HepG2 (cell line): Measurements from ENCODE around the gene TH. TPM values are rescaled to one million over a fixed set of nuclear protein-coding genes. Genes with fewer than 3 reads are reported as not detected.

Source experiments
- CERS6 ChIP-seq: sonication (generic); formaldehyde crosslinking; IDR thresholded peaks from 2 replicates; pipeline ENCODE4 v1.5.0; 2020; ENCODE audit warnings: missing genetic modification reagents
- ELK4 ChIP-seq: sonication (generic); formaldehyde crosslinking; IDR thresholded peaks from 2 replicates; pipeline ENCODE4 v1.9.0; 2021; ENCODE audit warnings: missing genetic modification reagents, borderline replicate concordance
- KLF12 ChIP-seq: sonication (generic); formaldehyde crosslinking; IDR thresholded peaks from 2 replicates; pipeline ENCODE4 v1.4.0; 2020; ENCODE audit warnings: missing genetic modification reagents, borderline replicate concordance
- SNRNP70 ChIP-seq: fragments of 200-400 bp; formaldehyde crosslinking; IDR thresholded peaks from 2 replicates; pipeline ENCODE4 v1.6.1; 2017; ENCODE audit warnings: mild to moderate bottlenecking, low read depth, low read length, moderate library complexity
- TBP ChIP-seq: sonication (generic); formaldehyde crosslinking; IDR thresholded peaks from 2 replicates; pipeline ENCODE4 v1.5.0; 2020; ENCODE audit warnings: missing genetic modification reagents
- UBTF ChIP-seq: sonication (generic); formaldehyde crosslinking; IDR thresholded peaks from 2 replicates; pipeline ENCODE4 v1.4.0; 2020; ENCODE audit warnings: mild to moderate bottlenecking, missing genetic modification reagents
- ZNF143 ChIP-seq: sonication (generic); formaldehyde crosslinking; IDR thresholded peaks from 2 replicates; pipeline ENCODE4 v1.4.0; 2020; ENCODE audit warnings: missing genetic modification reagents
- ZNF225 ChIP-seq: sonication (generic); formaldehyde crosslinking; IDR thresholded peaks from 2 replicates; pipeline ENCODE4 v1.4.0; 2020; ENCODE audit warnings: mild to moderate bottlenecking, missing genetic modification reagents
- ZNF644 ChIP-seq: IDR thresholded peaks from 2 replicates; pipeline ENCODE4 v1.6.1; 2016; ENCODE audit warnings: low read depth
- ZNF772 ChIP-seq: sonication (generic); formaldehyde crosslinking; IDR thresholded peaks from 2 replicates; pipeline ENCODE4 v1.5.0; 2020; ENCODE audit warnings: mild to moderate bottlenecking, missing genetic modification reagents
- ZNF781 ChIP-seq: sonication (generic); formaldehyde crosslinking; IDR thresholded peaks from 2 replicates; pipeline ENCODE4 v1.5.1; 2020; ENCODE audit warnings: borderline replicate concordance, mild to moderate bottlenecking, missing genetic modification reagents; ENCODE audit errors: not compliant biosample characterization
- ZNF850 ChIP-seq: sonication (generic); formaldehyde crosslinking; conservative IDR thresholded peaks from 2 replicates; pipeline ENCODE4 v1.9.0; 2021; ENCODE audit warnings: mild to moderate bottlenecking, missing genetic modification reagents
- polyA plus RNA-seq, 8 experiments: library from polyadenylated mRNA; depleted of rRNA in 3 of 8; stranded (reverse) in 7 of 8; unstranded in 1 of 8; fragments of >200 nt; fragmentation: Illumina TruSeq in 4 of 8; extraction: Trizol in 4 of 8; gene quantifications; 2 replicates each; pipeline versions ENCODE4 v1.2.1 to v1.2.3, GENCODE V29; 2011 to 2016; ENCODE audit warnings: low read depth in 4 of 8, missing spikeins in 1 of 8, mixed read lengths in 1 of 8; ENCODE audit not compliant: insufficient read depth in 1 of 8
- total RNA-seq, 5 experiments: library from RNA; depleted of rRNA; stranded (reverse); fragments of >200 nt; fragmentation: Illumina TruSeq; extraction: Trizol; gene quantifications; 2 replicates each; pipeline ENCODE4 v1.2.3, GENCODE V29; 2016; ENCODE audit warnings: low read depth in 1 of 5
- TF ChIP-seq, protein P1 (sequence below): sonication (generic); formaldehyde crosslinking; IDR thresholded peaks from 2 replicates; pipeline ENCODE4 v1.4.0; 2020; ENCODE audit warnings: mild to moderate bottlenecking, missing genetic modification reagents, borderline replicate concordance
- TF ChIP-seq, protein P2 (sequence below), 2 experiments: sonication (generic) in 1 of 2; formaldehyde crosslinking in 1 of 2; IDR thresholded peaks; 2 replicates each; pipeline versions ENCODE4 v1.5.1 to v1.6.1; 2011 to 2020; ENCODE audit warnings: borderline replicate concordance in 1 of 2, low read depth in 1 of 2, low read length in 1 of 2, mild to moderate bottlenecking in 1 of 2, missing genetic modification reagents in 1 of 2, moderate library complexity in 1 of 2

The TH gene
- total and polyA plus RNA-seq, 2 of the 13 experiments (the other 11 are each of a cell fraction or from before 2014, with no cell fraction given): 0.36 TPM; not detected in 1

DNA sequence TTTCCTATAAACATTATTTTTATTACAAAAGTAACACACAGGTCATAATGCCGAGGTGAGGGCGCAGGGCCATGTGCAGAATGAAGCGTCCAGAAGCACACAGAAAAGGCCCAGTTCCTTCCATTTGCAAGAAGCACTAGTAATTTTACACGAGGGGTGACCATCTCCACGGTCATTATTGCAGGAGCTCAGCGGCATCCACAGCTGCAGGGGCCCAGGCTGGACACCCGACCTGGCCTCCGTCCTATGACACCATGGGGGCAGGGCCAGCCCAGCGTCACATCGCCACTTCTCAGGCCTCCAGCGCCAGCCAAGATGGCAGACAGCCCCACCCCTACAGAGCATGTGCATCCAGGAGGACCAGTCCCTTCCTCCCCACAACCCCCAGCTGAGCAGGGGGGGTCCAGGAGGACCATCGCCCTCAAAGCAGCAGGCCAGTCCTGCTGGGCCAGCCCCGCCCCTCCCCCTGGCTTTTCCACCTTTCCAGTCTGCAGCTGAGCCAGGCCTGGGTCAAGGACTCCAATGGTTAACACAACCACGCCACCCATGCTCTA is 35.9 kb downstream of the TH start (continued):
- TF ChIP-seq, protein P1, sequence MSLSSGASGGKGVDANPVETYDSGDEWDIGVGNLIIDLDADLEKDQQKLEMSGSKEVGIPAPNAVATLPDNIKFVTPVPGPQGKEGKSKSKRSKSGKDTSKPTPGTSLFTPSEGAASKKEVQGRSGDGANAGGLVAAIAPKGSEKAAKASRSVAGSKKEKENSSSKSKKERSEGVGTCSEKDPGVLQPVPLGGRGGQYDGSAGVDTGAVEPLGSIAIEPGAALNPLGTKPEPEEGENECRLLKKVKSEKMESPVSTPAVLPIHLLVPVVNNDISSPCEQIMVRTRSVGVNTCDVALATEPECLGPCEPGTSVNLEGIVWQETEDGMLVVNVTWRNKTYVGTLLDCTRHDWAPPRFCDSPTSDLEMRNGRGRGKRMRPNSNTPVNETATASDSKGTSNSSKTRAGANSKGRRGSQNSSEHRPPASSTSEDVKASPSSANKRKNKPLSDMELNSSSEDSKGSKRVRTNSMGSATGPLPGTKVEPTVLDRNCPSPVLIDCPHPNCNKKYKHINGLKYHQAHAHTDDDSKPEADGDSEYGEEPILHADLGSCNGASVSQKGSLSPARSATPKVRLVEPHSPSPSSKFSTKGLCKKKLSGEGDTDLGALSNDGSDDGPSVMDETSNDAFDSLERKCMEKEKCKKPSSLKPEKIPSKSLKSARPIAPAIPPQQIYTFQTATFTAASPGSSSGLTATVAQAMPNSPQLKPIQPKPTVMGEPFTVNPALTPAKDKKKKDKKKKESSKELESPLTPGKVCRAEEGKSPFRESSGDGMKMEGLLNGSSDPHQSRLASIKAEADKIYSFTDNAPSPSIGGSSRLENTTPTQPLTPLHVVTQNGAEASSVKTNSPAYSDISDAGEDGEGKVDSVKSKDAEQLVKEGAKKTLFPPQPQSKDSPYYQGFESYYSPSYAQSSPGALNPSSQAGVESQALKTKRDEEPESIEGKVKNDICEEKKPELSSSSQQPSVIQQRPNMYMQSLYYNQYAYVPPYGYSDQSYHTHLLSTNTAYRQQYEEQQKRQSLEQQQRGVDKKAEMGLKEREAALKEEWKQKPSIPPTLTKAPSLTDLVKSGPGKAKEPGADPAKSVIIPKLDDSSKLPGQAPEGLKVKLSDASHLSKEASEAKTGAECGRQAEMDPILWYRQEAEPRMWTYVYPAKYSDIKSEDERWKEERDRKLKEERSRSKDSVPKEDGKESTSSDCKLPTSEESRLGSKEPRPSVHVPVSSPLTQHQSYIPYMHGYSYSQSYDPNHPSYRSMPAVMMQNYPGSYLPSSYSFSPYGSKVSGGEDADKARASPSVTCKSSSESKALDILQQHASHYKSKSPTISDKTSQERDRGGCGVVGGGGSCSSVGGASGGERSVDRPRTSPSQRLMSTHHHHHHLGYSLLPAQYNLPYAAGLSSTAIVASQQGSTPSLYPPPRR (CRISPR knock-in tag): no peak
- TF ChIP-seq ZNF644 (no peak), TBP (CRISPR knock-in tag) (no peak), KLF12 (0 out of 2 replicates have a peak, but pooled peaks have one; percentile 68), UBTF (CRISPR knock-in tag) (peak; percentile 1; the same call in 1 of the 2 replicates), ELK4 (CRISPR knock-in tag) (no peak), SNRNP70 (no peak), ZNF772 (CRISPR knock-in tag) (no peak), CERS6 (CRISPR knock-in tag) (no peak), ZNF850 (CRISPR knock-in tag) (0 out of 2 replicates have a peak, but pooled peaks have one; percentile 17), ZNF143 (CRISPR knock-in tag) (no peak), ZNF225 (no peak; the same call in 1 of the 2 replicates), ZNF781 (CRISPR knock-in tag) (no peak)
- TF ChIP-seq, protein P2, sequence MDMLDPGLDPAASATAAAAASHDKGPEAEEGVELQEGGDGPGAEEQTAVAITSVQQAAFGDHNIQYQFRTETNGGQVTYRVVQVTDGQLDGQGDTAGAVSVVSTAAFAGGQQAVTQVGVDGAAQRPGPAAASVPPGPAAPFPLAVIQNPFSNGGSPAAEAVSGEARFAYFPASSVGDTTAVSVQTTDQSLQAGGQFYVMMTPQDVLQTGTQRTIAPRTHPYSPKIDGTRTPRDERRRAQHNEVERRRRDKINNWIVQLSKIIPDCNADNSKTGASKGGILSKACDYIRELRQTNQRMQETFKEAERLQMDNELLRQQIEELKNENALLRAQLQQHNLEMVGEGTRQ (IDR thresholded peaks at IDR 0.05; ENCODE audit: low read depth, low read length): no peak
- TF ChIP-seq, protein P2 (CRISPR knock-in tag; IDR thresholded peaks at IDR 0.05; ENCODE audit: borderline replicate concordance): no peak
